GM19397 (cell line): Measurements from ENCODE around the gene ZNF169.
"Not testable (repeated sequence)": the region's sequence is repeated elsewhere in the genome, so short reads cannot be mapped to it uniquely, and the experiment has no call there.

Experiments used
- ATAC-seq: cut with Tn5 transposase; IDR thresholded peaks from one replicate; pipeline ENCODE4 v1.9.1; 2021; ENCODE audit warnings: mild to moderate bottlenecking, moderate library complexity; ENCODE audit not compliant: unreplicated experiment

The ZNF169 gene

DNA sequence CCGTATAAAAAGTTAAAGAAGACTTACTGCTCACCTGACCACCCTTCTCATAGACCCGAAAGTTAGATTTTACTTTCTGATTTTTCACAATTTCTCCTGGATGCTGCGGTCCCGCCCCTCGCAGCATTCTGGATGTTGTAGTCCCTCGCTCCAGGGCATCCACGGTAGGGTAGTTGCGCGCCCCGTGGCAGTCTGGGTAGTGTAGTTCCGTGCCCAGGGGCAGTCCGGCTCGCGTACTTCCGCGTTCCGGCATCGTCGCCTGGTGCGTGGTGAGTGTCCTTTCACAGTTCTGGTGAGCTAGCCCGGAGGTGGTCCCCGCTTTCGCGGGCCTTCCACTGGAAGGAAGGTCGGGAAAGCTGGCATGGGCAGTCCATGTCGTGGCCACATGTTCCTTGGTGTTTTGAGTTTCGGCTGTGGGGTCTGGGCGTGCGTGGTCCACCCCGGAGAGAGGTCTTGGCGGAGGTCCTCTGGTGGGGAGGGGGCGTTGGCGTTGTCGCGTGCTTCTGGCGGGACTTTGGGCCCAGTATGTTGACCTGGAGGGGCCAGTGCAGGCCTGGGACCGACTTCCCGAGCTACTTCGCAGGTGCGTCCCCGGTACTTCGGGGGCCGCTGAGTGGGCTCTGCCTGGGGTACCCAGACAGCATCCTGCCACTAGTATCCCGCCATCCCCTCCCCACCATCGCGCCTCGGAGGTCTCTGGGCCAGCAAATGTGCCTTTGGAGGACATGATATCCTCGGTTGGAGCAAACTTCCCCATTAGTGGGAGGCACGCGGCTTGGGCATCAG, at the start of gene ZNF169:
Gene ZNF169 (plus strand): TSS at position 222 of the 786 bp plus-strand sequence. CDS start 19,515 bp downstream, outside the sequence.
- ATAC-seq, result peak; percentile 100

DNA sequence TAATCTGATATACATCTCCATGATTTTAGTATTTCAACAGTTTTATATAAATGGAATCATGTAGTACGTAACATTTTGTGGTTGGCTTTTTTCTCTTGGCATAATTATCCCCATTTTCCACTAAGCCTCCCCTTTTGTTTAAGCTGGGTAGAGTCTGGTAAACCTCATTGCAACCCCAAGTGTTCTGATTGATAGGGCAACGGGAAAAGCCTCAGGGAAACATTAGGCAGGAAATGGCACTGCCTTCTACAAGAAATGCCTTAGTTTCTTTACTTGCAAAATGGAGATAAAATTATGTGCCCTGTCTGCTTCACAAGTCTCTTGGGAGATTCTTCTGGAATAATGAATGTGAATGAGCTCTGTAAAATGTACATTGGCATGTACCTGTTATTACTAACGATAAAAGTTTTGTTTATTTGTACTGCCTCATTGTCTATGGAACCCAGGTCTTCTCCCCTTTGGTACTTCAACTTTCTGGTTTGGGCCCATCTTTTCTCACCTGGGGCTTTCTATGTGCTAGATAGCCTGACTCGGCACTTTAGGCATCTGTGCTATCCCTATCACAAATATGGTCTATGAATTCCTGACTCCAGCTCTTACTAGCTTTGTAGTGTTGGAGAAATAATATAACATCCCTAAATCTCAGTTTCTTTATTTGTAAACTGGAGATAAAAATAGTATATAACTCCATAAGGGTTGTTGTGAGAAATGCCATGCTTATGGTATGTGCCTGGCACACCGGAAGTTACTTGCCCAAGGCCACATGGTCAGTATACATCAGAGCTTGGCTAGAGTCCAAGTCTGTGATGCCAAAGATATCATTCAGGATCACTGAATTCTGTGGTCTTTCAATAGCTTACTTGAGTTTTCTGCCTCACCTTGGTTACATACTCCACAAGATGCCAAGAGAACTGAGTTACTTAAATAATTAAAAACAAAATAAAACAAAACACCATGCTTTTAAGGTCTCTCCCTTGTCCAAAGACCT, 48.2 kb upstream of the ZNF169 start:
- no peak for ATAC-seq

DNA sequence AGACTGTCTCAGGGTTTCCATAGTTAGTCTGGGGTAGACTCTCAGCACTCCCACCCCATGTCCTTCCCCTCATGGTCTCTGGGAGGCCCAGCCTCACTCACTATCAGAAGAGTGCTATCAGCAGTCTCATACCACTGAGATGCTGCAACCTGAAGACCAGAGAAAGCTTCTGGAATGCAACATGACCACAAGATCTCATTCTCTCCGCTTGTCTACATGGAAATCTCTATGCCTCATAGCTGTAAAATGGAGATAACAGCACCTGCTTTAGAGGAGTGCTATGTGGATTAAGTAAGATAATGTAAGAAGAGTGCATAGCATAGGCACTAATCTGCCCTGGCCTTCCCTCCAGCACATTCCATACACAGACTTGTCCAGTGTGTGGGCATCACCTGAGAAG, 47.0 kb upstream of the ZNF169 start:
- ATAC-seq, result no peak

DNA sequence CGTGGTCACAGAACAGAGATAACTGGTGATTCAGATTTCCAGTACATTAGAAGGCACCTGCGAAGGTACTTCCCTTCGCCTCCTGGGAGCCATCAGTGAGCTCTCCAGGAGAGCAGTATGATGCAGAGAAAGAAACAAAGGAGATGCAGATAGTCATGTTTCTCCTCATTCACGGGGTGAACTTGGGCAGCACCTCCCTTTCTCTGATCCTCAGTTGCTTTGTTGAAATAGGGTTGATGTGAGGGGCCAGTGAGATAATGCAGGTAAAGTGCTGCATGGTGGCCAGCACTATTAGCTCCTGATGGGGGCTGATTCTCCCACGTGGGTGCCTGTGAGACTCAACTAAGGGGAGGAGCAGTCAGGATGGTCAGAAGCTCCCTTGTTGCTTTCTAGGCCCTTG, 46.6 kb upstream of the ZNF169 start:
- no peak for ATAC-seq

DNA sequence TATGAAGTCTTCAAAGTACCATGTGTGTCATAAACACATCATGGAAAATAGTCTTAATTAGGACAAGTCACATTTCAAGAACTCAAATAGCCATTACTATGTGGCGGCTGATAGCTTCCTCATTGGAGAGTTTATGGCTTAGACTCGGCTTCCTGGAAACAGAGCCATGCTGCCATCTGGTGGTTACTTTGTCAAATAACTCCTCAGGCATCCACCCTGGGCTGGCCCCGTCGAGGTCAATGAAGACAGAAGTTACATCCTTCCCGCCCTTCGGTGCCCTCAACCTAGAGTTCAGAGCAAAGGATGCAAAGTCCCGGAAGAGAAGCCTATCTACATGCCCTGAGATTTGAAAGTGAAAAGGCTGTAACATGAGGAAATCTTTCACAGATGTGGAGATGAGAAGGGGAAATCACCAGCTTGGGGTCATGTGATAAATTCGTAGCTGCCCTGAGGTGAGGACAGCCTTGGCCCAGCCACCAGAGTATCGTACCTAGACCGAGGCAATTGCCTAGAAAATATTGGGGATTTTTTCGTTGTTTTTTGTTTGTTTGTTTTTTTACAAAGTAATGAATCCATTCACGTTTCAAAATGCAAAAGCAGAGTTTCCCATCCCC, 45.5 kb upstream of the ZNF169 start:
- peak; percentile 73 for ATAC-seq

DNA sequence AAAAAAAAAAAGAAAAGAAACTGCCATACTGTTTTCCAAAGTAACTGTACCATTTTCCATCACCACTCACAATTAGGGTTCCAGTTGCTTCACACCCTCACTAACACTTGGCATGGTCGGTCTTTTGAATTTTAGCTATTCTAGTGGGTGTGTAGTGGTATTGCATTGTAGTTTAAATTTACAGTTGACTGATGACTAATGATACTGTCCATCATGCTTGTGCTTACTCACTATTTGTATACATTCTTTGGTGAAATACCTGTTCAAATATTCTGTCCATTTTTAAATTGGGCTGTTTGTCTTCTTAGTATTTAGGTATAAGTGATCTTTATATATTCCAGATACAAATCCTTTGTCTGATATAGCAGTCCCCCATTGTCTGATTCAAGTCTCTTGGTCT, 36.2 kb upstream of the ZNF169 start:
- ATAC-seq, result no peak

DNA sequence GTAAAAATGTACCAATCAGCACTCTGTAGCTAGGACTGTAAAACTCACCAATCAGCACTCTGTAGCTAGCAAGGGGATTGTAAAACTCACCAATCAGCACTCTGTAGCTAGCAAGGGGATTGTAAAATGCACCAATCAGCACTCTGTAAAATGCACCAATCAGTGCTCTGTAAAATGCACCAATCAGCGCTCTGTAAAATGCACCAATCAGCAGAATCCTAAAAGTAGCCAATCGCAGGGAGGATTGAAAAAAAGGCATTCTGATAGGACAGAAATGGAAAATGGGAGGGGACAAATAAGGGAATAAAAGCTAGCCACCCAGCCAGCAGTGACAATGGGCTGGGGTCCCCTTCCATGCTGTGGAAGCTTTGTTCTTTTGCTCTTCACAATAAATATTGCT, 33.7 kb upstream of the ZNF169 start:
- ATAC-seq, result not testable (repeated sequence)

DNA sequence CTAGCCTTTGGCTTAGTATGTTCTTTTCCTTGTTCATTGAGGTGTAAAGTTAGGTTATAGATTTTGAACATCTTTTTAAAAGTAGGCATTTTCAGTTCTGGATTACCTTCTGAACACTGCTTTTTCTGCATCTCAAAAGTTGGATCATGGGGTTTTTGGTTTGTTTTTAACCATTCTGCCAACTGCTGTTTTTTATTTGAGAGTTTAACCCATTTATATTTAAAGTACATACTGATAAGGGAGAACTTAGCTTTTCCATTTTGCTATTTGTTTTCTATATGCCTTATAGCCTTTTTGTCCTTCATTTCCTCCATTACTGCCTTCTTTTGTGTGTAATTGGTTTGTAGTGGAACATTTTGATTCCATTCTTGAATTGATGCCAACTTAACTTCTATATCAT, 30.5 kb upstream of the ZNF169 start:
- ATAC-seq, result no peak

DNA sequence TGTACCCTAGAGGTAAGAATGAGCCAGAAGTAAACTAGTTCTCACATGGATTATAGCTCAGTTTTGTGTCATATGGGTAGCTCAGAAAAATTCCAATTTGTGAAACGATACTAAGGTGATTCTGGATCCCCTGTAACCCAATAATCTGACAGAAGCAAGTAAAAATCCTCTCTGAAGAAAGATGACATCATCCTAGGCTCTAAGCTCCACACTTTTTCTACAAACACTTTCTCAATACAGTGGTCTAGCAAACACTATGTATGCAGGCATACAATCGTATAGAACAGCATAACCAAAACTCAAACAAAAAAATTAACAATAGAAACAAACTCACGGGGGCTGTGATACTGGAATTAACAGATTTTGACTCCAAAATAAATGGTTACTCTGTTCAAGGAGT, 26.7 kb upstream of the ZNF169 start:
- ATAC-seq, result no peak

DNA sequence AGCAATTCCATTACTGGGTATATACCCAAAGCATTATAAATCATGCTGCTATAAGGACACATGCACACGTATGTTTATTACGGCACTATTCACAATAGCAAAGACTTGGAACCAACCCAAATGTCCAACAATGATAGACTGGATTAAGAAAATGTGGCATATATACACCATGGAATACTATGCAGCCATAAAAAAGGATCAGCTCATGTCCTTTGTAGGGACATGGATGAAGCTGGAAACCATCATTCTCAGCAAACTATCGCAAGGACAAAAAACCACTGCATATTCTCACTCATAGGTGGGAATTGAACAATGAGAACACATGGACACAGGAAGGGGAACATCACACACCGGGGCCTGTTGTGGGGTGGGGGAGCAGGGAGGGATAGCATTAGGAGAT, 18.0 kb upstream of the ZNF169 start:
- ATAC-seq, result not testable (repeated sequence)

DNA sequence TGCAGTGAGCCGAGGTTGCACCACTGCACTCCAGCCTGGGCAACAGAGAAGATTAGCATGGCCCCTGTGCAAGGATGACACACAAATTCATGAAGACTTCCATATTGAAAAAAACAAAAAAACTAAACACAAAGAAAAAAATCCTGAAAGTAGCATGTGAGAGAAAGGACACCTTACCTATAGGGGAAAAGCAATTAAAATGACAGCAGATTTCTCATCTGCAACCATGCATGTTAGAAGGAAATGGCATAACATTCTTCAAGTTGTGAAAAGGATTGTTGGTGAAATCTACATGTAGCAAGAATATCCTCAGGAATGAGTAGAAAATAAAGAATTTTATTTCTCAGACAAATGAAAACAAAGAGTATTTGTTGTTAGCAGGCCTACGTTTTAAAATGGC, 13.4 kb upstream of the ZNF169 start:
- no peak for ATAC-seq

DNA sequence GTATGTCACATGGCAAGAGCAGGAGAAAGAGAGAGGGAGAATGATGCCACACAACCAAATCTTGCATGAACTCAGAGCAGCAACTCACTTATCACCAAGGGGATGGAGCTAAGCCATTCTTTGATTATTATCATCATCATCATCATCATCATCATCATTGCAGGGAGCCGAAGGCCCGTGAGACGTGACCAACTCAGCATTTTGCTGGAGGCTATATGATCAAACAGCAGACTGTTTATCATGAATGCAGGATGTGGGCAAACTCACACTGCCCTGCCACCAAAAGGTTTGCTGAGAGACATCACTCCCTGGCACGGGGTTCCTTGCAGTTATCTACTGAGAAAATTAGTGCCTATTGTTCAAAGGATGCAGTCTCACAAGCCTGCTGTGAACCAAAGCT, 8.6 kb upstream of the ZNF169 start:
- no peak for ATAC-seq

DNA sequence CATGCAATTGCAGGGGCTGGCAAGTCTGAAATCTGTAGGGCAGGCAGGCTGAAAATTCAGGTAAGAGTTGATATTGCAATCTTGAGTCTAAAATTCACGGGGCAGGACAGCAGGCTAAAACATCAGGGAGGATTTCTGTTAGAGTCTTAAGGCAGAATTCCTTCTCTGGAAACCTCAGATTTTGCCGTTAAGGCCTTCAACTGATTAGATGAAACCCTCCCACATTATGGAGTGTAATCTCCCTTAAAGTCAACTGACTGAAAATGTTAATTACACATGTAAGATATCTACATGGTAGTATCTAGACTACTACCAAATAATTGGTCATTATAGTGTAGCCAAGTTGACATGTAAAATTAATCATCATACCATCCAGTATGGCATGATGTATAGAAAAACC, 3.1 kb upstream of the ZNF169 start:
- no peak for ATAC-seq

DNA sequence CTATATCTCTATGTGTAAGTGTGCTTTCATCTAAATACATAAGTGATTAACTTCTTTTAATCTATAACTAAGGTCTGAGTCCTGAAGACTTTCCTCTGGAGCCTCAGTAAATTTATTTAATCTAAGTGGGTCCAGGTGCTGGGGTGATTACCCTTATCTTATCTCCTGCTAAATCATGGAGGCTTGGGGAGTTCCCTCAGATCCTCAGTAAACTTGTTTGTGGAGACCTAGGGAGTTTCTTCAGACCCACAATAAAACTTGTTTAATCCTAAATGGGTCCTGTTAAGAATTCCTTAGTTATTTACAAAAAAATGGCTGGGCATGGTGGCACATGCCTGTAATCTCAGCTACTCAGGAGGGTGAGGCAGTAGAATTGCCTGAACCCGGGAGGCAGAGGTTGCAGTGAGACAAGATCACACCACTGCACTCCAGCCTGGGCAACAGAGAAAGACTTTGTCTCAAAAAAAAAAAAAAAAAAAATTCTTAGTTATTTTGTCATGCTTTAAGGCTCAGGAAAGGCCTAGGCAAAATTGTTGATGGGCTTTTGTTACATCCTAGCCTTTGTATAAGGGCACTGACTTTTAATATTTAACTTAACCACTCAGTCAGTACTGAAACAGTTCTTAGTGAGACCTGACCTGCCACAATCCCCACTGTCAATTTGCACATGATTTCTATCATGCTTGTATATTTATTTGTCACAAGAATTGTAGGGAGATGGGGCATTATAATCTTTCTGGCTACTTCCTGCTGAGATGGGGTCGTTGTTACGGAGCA, 6.7 kb downstream of the ZNF169 start:
- not testable (repeated sequence) for ATAC-seq

DNA sequence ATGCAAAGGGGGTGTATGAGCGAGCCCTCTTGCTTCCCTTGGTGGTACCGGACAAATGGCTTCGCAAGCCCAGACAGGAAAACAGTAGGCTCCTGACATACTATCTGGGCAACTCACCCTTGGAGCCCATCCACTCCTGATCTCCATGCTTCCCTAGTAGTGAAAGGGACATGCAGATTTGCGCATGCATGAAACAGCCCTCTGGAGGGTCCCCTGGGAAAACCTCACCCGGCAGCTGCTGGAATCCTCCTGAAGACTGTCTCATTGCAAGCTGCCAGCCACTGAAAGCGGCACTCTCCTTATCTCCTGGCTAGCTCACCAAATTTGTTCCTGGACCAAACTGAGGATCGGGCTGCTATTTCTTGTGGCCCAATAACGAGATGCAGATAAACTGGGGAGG, 10.2 kb downstream of the ZNF169 start:
- ATAC-seq, result no peak

DNA sequence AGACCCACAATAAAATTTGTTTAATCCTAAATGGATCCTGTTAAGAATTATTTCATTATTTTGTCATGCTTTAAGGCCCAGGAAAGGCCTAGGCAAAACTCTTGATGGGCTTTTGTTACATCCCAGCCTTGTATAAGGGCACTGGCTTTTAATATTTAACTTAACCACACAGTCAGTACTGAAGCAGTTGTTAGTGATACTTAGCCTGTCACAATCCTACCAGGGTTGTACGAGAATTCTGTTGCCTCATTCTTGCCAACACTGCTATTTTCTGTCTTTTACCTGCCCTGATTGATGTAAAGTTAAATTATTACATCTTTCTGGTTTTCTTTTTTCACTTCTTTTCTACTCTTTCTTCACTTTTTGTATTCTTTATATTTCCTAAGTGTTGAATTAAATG, 10.9 kb downstream of the ZNF169 start:
- ATAC-seq, result no peak

DNA sequence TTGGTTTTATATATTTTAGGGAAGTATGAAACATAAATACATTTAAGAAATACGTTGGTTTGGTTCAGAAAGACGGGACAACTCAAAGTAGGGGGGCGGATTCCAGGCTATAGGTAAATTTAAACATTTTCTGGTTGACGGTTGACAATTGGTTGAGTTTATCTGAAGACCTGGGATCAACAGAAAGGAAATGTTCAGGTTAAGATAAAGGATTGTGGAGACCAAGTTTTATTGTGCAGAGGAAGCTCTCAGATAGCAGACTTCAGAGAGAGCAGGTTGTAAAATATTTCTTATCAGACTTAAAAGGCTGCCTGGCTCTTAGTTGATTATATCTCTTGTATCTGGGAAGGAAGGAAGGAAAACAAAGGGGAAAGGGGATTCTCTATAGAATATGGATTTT, 17.9 kb downstream of the ZNF169 start:
- ATAC-seq, result not testable (repeated sequence)

DNA sequence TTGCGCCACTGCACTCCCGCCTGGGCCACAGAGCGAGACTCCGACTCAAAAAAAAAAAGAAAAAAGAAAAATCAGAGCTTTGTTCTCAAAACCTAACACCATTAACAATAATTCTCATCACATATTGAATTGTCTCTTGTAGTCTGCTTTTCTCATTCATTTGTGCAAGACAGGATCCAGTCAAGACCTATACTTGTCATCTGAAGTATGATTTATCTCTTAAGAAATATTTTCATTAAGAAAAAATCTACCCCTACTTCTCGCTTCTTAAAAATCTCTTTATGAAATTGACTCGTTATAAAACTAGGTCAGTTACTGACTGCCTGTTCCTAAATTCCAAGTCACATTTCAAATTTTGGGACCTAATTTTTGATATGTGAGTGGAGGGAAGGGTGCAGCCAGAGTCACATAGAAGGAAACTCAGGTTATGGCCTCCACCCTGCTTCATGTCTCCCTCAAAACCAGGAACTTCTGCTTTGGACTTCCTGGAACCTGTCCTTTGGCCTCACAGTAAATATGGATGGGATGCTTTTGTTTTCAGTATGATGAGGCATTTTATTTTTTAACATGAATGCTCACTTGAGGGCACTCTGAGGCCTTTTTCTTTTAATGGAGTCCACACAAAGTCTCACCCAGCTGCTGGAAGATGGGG, 18.9 kb downstream of the ZNF169 start:
- ATAC-seq, result no peak

DNA sequence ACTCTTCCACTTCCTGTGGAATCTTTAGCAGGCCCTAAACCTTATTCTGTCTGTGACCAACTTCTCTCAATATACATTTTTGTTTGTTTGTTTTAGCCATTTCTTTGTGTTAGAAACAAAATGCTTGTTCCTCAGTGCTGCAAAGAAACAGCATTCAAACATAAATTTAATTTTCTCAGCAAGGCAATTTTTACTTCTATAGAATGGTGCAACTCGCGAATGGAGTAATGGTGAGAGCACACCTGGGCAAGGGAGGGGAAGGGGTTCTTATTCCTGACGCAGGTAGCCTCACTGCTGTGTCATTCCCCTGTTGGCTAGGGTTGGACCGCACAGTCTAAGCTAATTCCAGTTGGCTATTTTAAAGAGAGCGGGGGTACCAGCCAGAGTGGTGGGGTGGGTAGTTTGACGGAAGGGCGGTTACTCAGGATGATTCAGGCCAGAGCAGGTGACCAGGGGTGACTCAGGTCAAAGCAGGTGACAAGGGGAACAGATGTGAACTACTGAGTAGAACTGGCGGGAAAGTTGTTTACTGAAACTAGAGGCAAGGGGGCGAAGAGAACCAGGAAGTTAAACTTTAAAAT, 21.4 kb downstream of the ZNF169 start:
- ATAC-seq, result no peak

DNA sequence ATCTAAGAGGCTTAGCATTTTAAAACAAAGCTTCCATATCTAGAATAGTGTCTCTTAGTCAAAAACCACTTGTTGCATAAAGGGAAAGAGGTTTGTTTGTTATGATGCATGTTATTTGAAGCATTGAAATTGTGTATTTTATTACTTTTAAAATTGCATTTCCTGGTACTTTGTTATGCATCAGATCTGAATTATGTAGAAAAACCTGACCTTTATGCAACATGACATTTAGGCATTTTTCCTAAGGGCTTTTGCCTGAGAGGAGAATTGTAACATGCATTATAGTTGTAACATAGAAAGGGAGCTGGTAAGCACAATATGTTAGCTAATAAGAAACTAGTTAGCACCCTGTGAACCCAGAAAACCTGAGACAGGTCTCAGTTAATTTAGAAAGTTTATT, 22.0 kb downstream of the ZNF169 start:
- ATAC-seq, result no peak
